DOHH2 (cell line): ENCODE results near the gene INSYN2B.

ENCODE experiments used
- H3F3A ChIP-seq: fragments of 200-600 bp; sonication (generic), shearing (Covaris generic); 2 replicates; pipeline ENCODE4 v1.6.0; 2016; ENCODE audit warnings: antibody characterized with exemption, mild to moderate bottlenecking; ENCODE audit not compliant: control insufficient read depth, insufficient read depth
- H3K27ac ChIP-seq: fragments of 200-600 bp; sonication (generic); 2 replicates; pipeline ENCODE4 v1.5.1; 2014; ENCODE audit warnings: low read depth, mild to moderate bottlenecking, low read length, moderate library complexity
- H3K27me3 ChIP-seq: fragments of 200-600 bp; sonication (generic); 2 replicates; pipeline ENCODE4 v1.6.1; 2014; ENCODE audit warnings: mild to moderate bottlenecking, low read length, mixed read lengths; ENCODE audit not compliant: control insufficient read depth
- H3K36me3 ChIP-seq: fragments of 200-600 bp; sonication (generic); 2 replicates; pipeline ENCODE4 v1.6.1; 2014; ENCODE audit warnings: mild to moderate bottlenecking, low read length, moderate library complexity, mixed read lengths; ENCODE audit not compliant: control insufficient read depth
- H3K4me1 ChIP-seq: fragments of 200-600 bp; sonication (generic); 2 replicates; pipeline ENCODE4 v1.6.1; 2014; ENCODE audit warnings: mild to moderate bottlenecking, low read length, mixed read lengths; ENCODE audit not compliant: control insufficient read depth
- H3K4me2 ChIP-seq: fragments of 200-600 bp; sonication (generic); 2 replicates; pipeline ENCODE4 v1.6.0; 2014; ENCODE audit warnings: mild to moderate bottlenecking, low read length, moderate library complexity
- H3K4me3 ChIP-seq: fragments of 200-600 bp; sonication (generic); 2 replicates; pipeline ENCODE4 v1.5.1; 2014; ENCODE audit warnings: mild to moderate bottlenecking, low read length, mixed read lengths
- H3K79me2 ChIP-seq: fragments of 200-600 bp; sonication (generic); 2 replicates; pipeline ENCODE4 v1.6.1; 2014; ENCODE audit warnings: mild to moderate bottlenecking, low read length, mixed read lengths; ENCODE audit not compliant: control insufficient read depth
- H3K9me2 ChIP-seq: fragments of 200-600 bp; sonication (generic); replicated peaks from 2 replicates; pipeline ENCODE4 v1.6.1; 2014; ENCODE audit warnings: mild to moderate bottlenecking, low read length, mixed read lengths; ENCODE audit not compliant: control insufficient read depth
- H3K9me3 ChIP-seq: fragments of 200-600 bp; sonication (generic); 2 replicates; pipeline ENCODE4 v1.6.1; 2014; ENCODE audit warnings: antibody characterized with exemption, low read length, mixed read lengths; ENCODE audit not compliant: control insufficient read depth, insufficient read depth
- H4K20me1 ChIP-seq: fragments of 200-600 bp; sonication (generic); 2 replicates; pipeline ENCODE4 v1.6.0; 2014; ENCODE audit warnings: low read depth, mild to moderate bottlenecking, antibody characterized with exemption, low read length, moderate library complexity; ENCODE audit not compliant: control insufficient read depth, insufficient read depth
- CTCF ChIP-seq: fragments of 200-600 bp; sonication (generic); IDR thresholded peaks from one replicate; pipeline ENCODE4 v1.5.1; 2014; ENCODE audit warnings: antibody characterized with exemption, mild to moderate bottlenecking, low read depth, low read length; ENCODE audit not compliant: poor library complexity, severe bottlenecking
- EZH2phosphoT487 ChIP-seq: fragments of 200-600 bp; sonication (generic); IDR thresholded peaks from 2 replicates; pipeline ENCODE4 v1.6.1; 2017; ENCODE audit warnings: borderline replicate concordance, mild to moderate bottlenecking, antibody characterized with exemption, low read length, moderate library complexity, mixed read lengths

The INSYN2B gene

GRCh38 chr5:169826618-169827017 lies 153.7 kb downstream of the INSYN2B start:
- Histone ChIP-seq H3K27me3 (no peaks in the 10 kb centered on the region), H3K4me2 (no peak overlapping the region), H3K9me2 (no peaks in the 10 kb centered on the region), H3K4me3 (no peak overlapping the region), H3K36me3 (no peaks in the 10 kb centered on the region; the same call in 1 of the 2 replicates), H3K4me1 (no peaks in the 10 kb centered on the region), H3K79me2 (no peaks in the 10 kb centered on the region), H4K20me1 (no peaks in the 10 kb centered on the region), H3K9me3 (no peaks in the 10 kb centered on the region), H3K27ac (no peak overlapping the region), H3F3A (no peaks in the 10 kb centered on the region)
- no peak for TF ChIP-seq CTCF
- TF ChIP-seq EZH2phosphoT487 = no peak

GRCh38 chr5:169817031-169817430 lies 163.3 kb downstream of the INSYN2B start:
- H3K9me3 ChIP-seq = no peaks in the 10 kb centered on the region
- H3K9me2 ChIP-seq = no peaks in the 10 kb centered on the region
- no peak for TF ChIP-seq CTCF
- TF ChIP-seq EZH2phosphoT487 = no peak
- no peaks in the 10 kb centered on the region for H4K20me1 ChIP-seq
- no peak overlapping the region for H3K27ac ChIP-seq
- peaks cover 67% of the 10 kb centered on the region for H3K36me3 ChIP-seq
- no peaks in the 10 kb centered on the region for H3K79me2 ChIP-seq
- no peak overlapping the region for H3K4me2 ChIP-seq
- H3F3A ChIP-seq = no peaks in the 10 kb centered on the region
- no peaks in the 10 kb centered on the region for H3K27me3 ChIP-seq
- H3K4me1 ChIP-seq = no peaks in the 10 kb centered on the region
- H3K4me3 ChIP-seq = no peak overlapping the region

GRCh38 chr5:169814522-169814921 lies 165.8 kb downstream of the INSYN2B start:
- TF ChIP-seq EZH2phosphoT487 (no peak), CTCF (no peak)
- no peaks in the 10 kb centered on the region for H3K4me1 ChIP-seq
- H4K20me1 ChIP-seq = no peaks in the 10 kb centered on the region
- H3K4me2 ChIP-seq = no peak overlapping the region
- H3K27ac ChIP-seq = no peak overlapping the region
- H3F3A ChIP-seq = no peaks in the 10 kb centered on the region
- H3K9me3 ChIP-seq = no peaks in the 10 kb centered on the region
- H3K4me3 ChIP-seq = no peak overlapping the region
- peaks cover 80% of the 10 kb centered on the region for H3K36me3 ChIP-seq
- H3K27me3 ChIP-seq = no peaks in the 10 kb centered on the region
- H3K79me2 ChIP-seq = no peaks in the 10 kb centered on the region; the same call in 1 of the 2 replicates
- no peaks in the 10 kb centered on the region for H3K9me2 ChIP-seq
